Endothelial cell of umbilical vein (primary cell): ENCODE data around the gene KPTN. TPM values are rescaled to one million over a fixed set of nuclear protein-coding genes. Genes with fewer than 3 reads are reported as not detected.

Source experiments
- BruUV-seq: library from RNA; stranded (reverse); fragments of 400-500 nt; replicated peaks from 2 replicates; lab custom pipeline; 2021; lab: Mats Ljungman, UMichigan
- CTCF ChIA-PET: fragments of 300-600, 350-600 bp; sonication (Branson Sonifier 250); formaldehyde crosslinking; loops from one replicate; lab custom pipeline; 2021; ENCODE audit warnings: antibody characterized with exemption, inconsistent platforms; lab: Charles Lee
- POLR2A ChIA-PET: fragments of 300-600, 350-600 bp; sonication (Branson Sonifier 250); formaldehyde crosslinking; loops from one replicate; lab custom pipeline; 2021; ENCODE audit warnings: antibody characterized with exemption, inconsistent platforms; lab: Charles Lee
- DNase-seq: peaks from one replicate; pipeline ENCODE4 v3.0.0-alpha.2; 2011; ENCODE audit warnings: low read depth, low spot score
- FAIRE-seq: peaks from 2 replicates; lab custom pipeline; 2011; peaks lifted over from hg19 to GRCh38; lab: Jason Lieb, UNC
- H2AFZ ChIP-seq: 2 replicates; pipeline ENCODE4 v1.6.0; 2012; ENCODE audit warnings: low read depth, low read length, control low read depth, inconsistent platforms
- H3K27ac ChIP-seq: 2 replicates; pipeline ENCODE4 v1.5.1; 2011; ENCODE audit warnings: low read depth, mild to moderate bottlenecking, control low read depth, low read length, moderate library complexity; ENCODE audit not compliant: insufficient read depth
- H3K27me3 ChIP-seq, 2 experiments: 2 replicates each; pipeline versions ENCODE4 v1.6.0 to v1.6.1; 2011; ENCODE audit warnings: low read length in 2 of 2, mixed read lengths in 1 of 2; ENCODE audit not compliant: control insufficient read depth in 2 of 2, insufficient read depth in 2 of 2
- H3K36me3 ChIP-seq, 2 experiments: 2 replicates in 1 of 2; 3 replicates in 1 of 2; pipeline ENCODE4 v1.5.1; 2011; ENCODE audit warnings: low read length in 2 of 2, mild to moderate bottlenecking in 1 of 2, moderate library complexity in 1 of 2; ENCODE audit not compliant: control insufficient read depth in 2 of 2, insufficient read depth in 2 of 2; ENCODE audit errors: extremely low read depth in 1 of 2
- H3K4me1 ChIP-seq: 3 replicates; pipeline ENCODE4 v1.5.1; 2011; ENCODE audit warnings: mild to moderate bottlenecking, low read length; ENCODE audit not compliant: control insufficient read depth, insufficient read depth; ENCODE audit errors: extremely low read depth
- H3K4me2 ChIP-seq: 2 replicates; pipeline ENCODE4 v1.6.1; 2011; ENCODE audit warnings: low read length, control low read depth, mixed read lengths; ENCODE audit not compliant: insufficient read depth
- H3K4me3 ChIP-seq, 3 experiments: fragments of 200-600 bp in 1 of 3; sonication (generic), shearing (Covaris generic) in 1 of 3; replicated peaks in 1 of 3; 2 replicates each; pipeline ENCODE4 v1.5.1; 2011 to 2016; ENCODE audit warnings: control low read depth in 3 of 3, low read length in 3 of 3, mild to moderate bottlenecking in 2 of 3, inconsistent platforms in 1 of 3, low read depth in 1 of 3, moderate library complexity in 1 of 3; ENCODE audit not compliant: insufficient read depth in 1 of 3
- H3K79me2 ChIP-seq: 2 replicates; pipeline ENCODE4 v1.6.0; 2012; ENCODE audit warnings: low read length, inconsistent platforms; ENCODE audit not compliant: control insufficient read depth, insufficient read depth
- H3K9ac ChIP-seq: replicated peaks from 2 replicates; pipeline ENCODE3; 2011; ENCODE audit warnings: low read length, control low read depth; ENCODE audit not compliant: insufficient read depth; ENCODE audit errors: extremely low read depth
- H3K9me1 ChIP-seq: replicated peaks from 3 replicates; pipeline ENCODE4 v1.6.0; 2011; ENCODE audit warnings: mild to moderate bottlenecking, low read length; ENCODE audit not compliant: control insufficient read depth, insufficient read depth; ENCODE audit errors: extremely low read depth
- H3K9me3 ChIP-seq: replicated peaks from 2 replicates; pipeline ENCODE4 v1.5.1; 2012; ENCODE audit warnings: low read length, inconsistent platforms; ENCODE audit not compliant: control insufficient read depth, insufficient read depth
- H4K20me1 ChIP-seq: replicated peaks from 2 replicates; pipeline ENCODE3; 2011; ENCODE audit warnings: mild to moderate bottlenecking, low read length; ENCODE audit not compliant: control insufficient read depth, insufficient read depth; ENCODE audit errors: extremely low read depth
- CTCF ChIP-seq, 2 donors: IDR thresholded peaks; 1 replicate in 1 of 2; 2 replicates in 1 of 2; pipeline ENCODE4 v1.5.1; 2011; ENCODE audit warnings: low read length in 2 of 2, mild to moderate bottlenecking in 2 of 2, moderate library complexity in 2 of 2, control low read depth in 1 of 2, inconsistent platforms in 1 of 2, low read depth in 1 of 2; ENCODE audit not compliant: insufficient read depth in 1 of 2; ENCODE audit errors: extremely low read depth in 1 of 2
- EZH2 ChIP-seq: IDR thresholded peaks from 2 replicates; pipeline ENCODE4 v1.6.1; 2012; ENCODE audit warnings: borderline replicate concordance, low read depth, mild to moderate bottlenecking, moderate library complexity, low read length, inconsistent platforms; ENCODE audit not compliant: severe bottlenecking
- FOS ChIP-seq: IDR thresholded peaks from 2 replicates; pipeline ENCODE4 v1.6.1; 2011; ENCODE audit warnings: mild to moderate bottlenecking, low read length, moderate library complexity, borderline replicate concordance; ENCODE audit not compliant: insufficient read depth
- GATA2 ChIP-seq: IDR thresholded peaks from 2 replicates; pipeline ENCODE4 v1.7.0; 2011; ENCODE audit warnings: low read depth, mild to moderate bottlenecking, moderate library complexity, mixed read lengths, low read length; ENCODE audit not compliant: insufficient read length, insufficient read depth
- JUN ChIP-seq: IDR thresholded peaks from 2 replicates; pipeline ENCODE4 v1.6.1; 2011; ENCODE audit warnings: borderline replicate concordance, low read depth; ENCODE audit not compliant: insufficient read length, insufficient read depth
- POLR2A ChIP-seq: IDR thresholded peaks from 2 replicates; pipeline ENCODE4 v1.6.1; 2012; ENCODE audit warnings: low read depth, mild to moderate bottlenecking, control low read depth, low read length
- POLR2AphosphoS5 ChIP-seq: IDR thresholded peaks from 2 replicates; pipeline ENCODE4 v1.6.1; 2012; ENCODE audit warnings: low read depth, mild to moderate bottlenecking, control low read depth, low read length, moderate library complexity; ENCODE audit not compliant: insufficient read depth
- dilution Hi-C: fragments of 300-500 bp; cut with MboI; formaldehyde crosslinking; loops from one replicate; pipeline ENCODE4 v1.15.0; 2019; ENCODE audit warnings: low sequenced_read_pairs; ENCODE audit not compliant: extremely low pct_ligation_motif_present
- intact Hi-C: fragments of 100-400 bp; cut with micrococcal nuclease; formaldehyde crosslinking; loops from one replicate; pipeline ENCODE4 v1.10.0; 2022
- polyA plus RNA-seq, 4 experiments: library from polyadenylated mRNA; depleted of rRNA in 3 of 4; stranded (reverse) in 3 of 4; unstranded in 1 of 4; fragments of >200 nt; gene quantifications; 2 replicates each; pipeline versions ENCODE4 v1.2.1 to v1.2.3, GENCODE V29; 2011 to 2012; ENCODE audit warnings: missing spikeins in 1 of 4
- total RNA-seq: library from RNA; stranded (reverse); gene quantifications from 2 replicates; pipeline ENCODE4 v1.2.3, GENCODE V29; 2021

The KPTN gene
- total and polyA plus RNA-seq, 2 donors (not counting 3 experiments of a cell fraction or from before 2014, with no cell fraction given): 14.7 to 15.5 TPM

- Histone ChIP-seq H3K9me3 (no peaks in the 10 kb centered on the region), H3K4me2 (no peak overlapping the region), H3K9me1 (no peaks in the 10 kb centered on the region), H3K4me3 (no peak overlapping the region), H3K79me2 (no peaks in the 10 kb centered on the region), H3K4me1 (no peaks in the 10 kb centered on the region), H3K9ac (no peak overlapping the region), H2AFZ (no peak overlapping the region), H4K20me1 (no peaks in the 10 kb centered on the region), H3K36me3 (no peaks in the 10 kb centered on the region), H3K27ac (no peak overlapping the region), H3K27me3 (peaks cover 23 to 26% of the 10 kb centered on the region in 2 experiments)
- TF ChIP-seq EZH2: no peak
- no peak for TF ChIP-seq POLR2AphosphoS5
- no peak for TF ChIP-seq POLR2A
- TF ChIP-seq CTCF (IDR thresholded peaks at IDR 0.05; ENCODE audit: extremely low read depth in 1 of 2, insufficient read depth in 1 of 2, low read depth in 1 of 2, low read length in 2 of 2): no peak
- no peak for TF ChIP-seq GATA2
- no peak for TF ChIP-seq JUN
- TF ChIP-seq FOS: no peak
- DNase-seq (no peak), FAIRE-seq (no peak)
- dilution Hi-C loops (no loop called here), intact Hi-C loops (no loop called here)
- BruUV-seq: no TSS peak
- ChIA-PET CTCF (interaction anchor here (1.8 kb wide), 1 partner anchor 10 kb away, joined by 7 read pairs; the partner anchor contains the start of gene KPTN), POLR2A (no interaction called here)
Measured at GRCh38 chr19:47473336-47473735, 10.7 kb downstream of the KPTN start.
